GM20431 (cell line): ENCODE data around the gene CORO1C.

Experiments
- in situ Hi-C: fragments of 300-500 bp; cut with MseI, MboI; formaldehyde crosslinking; loops from one replicate; pipeline ENCODE4 v1.15.0; 2020; ENCODE audit warnings: low sequenced_read_pairs; ENCODE audit not compliant: unreplicated experiment

The CORO1C gene

DNA sequence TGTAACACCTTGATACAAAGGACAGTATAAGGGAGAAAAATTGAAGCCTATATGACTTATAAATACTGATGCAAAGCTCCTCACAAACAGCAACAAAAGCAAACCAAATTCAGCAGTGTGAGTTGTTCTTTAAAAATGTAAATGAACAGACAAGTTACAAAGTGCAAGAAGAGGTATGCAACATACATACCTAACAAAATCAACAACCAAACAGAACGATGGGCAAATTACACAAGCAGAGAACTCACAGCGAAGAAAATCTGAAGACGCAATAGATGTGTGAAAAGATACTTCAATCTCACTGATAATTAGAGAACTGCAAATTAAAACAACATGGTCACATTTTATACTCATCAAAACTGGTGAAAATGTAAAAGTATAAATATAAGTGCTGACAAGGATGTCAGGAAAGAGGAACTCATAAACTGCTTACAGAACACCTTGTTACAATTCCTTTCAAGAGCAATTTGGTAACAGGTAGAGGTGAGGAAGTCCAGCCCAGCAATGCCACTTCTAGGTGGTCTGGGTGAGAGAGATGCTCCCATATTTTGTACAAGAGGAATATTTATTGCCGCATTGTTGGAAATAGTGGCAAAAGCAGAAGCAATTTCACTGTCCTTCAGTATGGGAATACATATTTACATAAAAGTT is 47.3 kb downstream of the CORO1C start:
- in situ Hi-C loops = no loop called here

DNA sequence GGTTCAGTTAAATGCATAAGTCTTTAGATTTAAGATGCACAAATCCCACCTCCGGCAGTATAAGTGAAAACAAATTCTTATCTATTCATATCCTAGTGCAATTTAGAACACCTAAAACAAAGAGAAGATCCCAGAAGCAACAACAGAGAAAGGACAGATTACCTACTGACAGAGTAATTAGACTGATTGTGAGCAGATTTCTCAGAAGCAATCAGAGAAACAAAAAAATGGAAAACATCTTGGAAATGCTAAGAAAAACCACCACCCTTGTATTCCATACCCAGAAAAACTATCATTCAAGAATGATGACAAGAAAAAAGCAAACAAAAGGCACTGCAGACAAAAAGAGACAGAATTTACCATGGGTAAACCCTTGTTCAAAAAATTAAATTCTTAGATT is 50.0 kb downstream of the CORO1C start:
- in situ Hi-C loops = no loop called here

DNA sequence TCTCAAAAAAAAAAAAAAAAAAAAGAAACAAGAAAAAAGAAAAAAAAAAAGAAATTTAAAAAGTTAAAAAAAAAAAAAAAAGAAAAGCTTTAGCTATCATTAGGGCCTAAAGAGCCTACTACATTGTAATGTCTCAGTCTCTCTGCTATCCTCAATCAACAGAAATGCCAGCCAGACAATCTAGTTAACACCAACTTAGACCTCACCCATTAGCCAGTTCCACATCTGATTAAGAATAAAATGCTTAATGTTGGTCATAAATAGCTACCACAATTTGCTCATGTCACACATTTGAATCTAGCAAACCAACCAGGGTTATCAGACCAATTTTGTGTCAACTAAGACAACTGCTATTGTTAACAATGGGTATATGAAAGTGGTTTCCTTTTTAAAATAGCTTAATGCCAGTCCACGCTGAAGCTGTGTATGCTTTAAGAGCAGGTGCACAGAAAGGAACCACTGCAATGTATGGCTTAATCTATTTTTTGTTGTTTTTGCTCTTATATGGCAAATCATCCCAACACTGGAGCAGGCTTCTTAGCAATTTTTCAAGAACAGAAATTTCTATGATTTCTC is 52.1 kb downstream of the CORO1C start:
- in situ Hi-C loops = no loop called here

DNA sequence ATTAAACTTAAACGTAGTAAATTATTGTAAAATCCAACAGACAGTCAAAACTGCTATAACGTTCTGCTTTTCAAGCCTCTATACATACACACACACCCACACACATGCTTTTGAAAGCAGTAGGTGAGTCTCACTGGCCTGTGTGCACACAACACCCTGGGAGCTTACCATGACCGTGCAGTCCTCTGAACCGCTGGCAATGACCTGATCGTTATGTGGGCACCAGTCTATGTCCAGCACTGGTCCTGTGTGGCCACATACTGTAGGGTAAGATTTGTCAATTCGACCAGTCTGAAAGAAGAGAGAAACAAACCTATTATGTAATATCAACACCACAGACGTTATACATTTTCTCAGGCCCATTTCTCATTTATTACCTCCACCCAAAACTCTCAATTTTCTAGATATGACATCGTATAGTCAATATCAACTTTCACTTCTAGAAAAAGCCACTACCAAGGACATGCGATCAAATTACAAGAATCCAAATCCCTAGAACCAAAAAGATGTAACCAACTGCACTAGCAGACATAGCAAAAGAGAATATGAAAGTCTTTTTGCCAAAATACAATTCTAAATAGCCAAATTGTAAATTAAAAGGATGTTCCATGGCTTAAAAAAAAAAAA is 53.1 kb downstream of the CORO1C start:
- in situ Hi-C loops = no loop called here

DNA sequence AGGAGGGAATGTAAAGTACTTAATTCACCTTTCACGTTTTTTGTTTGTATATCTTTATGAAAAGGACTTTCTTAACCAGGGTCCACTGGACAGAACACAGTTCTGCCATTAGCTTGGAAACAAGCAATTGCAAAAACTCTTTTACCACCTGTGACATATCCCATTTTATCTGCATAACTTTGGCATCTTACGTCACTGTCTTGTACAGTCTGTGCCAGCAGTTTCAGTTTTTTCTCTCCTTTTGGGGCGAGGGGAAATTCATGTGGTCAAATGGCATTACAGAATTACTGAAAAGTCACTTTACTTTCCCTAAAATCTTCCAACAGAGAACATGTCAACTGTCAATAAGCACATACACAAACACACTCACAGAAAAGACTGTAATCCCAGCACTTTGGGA is 53.9 kb downstream of the CORO1C start:
- in situ Hi-C loops = no loop called here

DNA sequence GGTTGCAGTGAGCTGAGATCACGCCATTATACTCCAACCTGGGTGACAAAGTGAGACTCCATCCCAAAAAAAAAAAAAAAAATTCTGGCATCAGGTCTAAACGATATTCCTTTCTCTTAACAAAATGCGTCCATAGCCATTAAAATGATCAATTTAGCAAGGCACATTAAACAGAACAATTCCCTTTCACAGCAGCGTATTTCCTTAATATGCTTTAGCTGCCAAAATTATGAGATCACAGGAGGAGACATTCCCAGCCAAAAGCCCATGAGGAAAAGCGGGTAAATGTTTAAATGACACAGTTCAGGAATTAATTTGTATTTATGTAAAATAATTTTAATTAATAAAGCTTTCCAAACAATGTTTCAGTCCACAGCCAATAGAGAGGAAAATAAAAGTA is 54.6 kb downstream of the CORO1C start:
- in situ Hi-C loops = no loop called here

DNA sequence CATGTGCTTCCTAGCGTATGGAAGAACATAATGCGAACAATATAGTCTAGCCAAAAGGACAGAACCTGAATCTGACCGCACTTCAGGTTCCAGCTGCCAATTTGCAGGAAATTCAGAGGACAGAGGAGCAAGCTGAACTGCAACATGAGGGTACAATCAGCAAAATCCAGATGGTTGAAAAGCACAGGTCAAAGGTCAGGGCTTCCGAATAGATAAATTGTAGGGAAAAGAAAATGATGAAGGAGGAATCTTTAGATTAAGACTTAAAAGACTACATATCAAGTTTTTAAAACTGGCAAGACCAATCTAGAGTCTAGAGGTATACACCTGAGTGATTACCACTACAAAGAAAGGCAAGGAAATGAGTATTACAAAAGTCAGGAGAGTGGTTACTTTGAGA is 55.5 kb downstream of the CORO1C start:
- in situ Hi-C loops = no loop called here

DNA sequence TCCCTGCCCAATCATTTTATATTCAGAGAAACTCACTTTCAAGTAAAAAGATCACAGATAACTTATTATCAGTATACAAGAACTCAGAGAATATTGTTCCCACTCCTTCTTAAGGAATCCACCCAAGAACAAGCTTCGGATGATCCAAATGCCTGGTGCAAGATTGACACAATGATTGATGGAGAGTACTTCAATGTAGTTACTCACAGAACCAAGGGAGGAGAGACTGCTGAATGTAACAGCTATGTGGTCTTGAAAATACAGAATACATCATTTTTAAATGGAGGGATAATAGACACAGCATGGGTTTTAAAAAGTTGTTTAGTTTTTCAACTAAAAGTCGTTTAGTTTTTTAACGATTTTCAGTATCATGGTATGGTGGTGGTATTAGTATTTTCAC is 59.3 kb downstream of the CORO1C start:
- in situ Hi-C loops = loop anchor here (25.0 kb wide), 1 partner anchor 290 kb away; no protein-coding TSS in a partner anchor

DNA sequence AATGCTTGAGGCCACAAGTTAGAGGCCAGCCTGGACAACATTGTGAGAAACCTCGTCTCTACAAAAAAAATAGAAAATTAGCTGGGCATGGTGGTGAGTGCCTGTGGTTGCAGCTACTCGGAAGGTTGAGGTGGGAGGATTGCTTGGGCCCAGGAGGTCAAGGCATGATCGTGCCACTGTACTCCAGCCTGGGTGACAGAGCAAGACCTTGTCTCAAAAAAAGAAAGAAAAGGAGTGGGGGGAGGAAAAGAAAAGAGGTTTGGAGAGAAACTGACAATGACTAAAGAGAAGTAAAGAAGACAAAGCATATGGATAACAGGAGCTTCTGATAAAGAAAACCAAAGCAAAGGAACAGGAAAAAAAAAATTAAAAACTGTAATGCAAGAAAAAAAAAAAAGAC is 60.2 kb downstream of the CORO1C start:
- in situ Hi-C loops = loop anchor here (25.0 kb wide), 1 partner anchor 291 kb away; no protein-coding TSS in a partner anchor

DNA sequence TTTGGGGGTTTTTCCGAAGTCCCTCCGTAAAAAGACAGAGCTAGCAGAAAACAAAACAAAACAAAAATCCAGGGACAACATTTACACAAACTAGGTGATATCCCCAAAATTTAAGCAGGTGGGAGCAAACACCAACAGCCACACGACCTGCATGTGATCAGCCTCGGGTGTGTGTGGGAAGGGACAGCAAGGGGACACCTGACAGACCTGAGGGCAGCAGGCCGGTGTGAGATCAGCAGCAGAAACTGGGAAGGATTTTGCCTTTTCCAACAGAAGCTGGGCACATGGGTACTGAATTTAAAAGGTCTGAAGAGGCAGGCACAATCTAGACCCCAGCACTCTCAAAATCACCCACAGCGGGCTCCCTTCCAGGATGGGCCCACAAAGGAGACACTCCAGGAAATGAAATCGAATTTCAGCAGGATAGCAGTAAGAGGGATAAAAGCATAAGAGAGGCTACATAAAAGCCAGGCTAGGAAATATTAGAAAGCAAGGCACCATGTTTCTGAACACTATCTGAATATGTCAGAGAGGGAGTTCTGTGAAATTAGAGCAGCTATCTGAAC is 61.2 kb downstream of the CORO1C start:
- in situ Hi-C loops = loop anchor here (25.0 kb wide), 1 partner anchor 292 kb away; no protein-coding TSS in a partner anchor

DNA sequence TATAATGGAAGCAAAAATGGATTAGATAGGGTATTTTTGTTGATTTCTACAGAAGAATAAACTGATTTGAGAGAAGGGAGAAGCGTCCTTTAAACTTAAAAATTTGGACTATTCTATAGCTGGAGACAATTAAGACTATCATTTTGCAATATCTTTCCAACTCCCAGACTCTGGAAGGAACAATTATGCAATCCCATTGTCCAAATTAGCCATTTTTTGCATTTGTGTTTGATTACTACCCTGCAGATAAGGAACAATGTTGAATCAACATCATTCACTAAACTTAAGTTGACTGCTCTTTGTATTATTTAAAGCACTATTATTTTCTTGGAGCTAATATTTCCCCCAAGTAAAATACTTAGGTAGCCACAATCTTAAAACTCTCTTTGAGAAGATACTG is 62.8 kb downstream of the CORO1C start:
- in situ Hi-C loops = loop anchor here (10.0 to 25.0 kb wide), 2 partner anchors 136 to 294 kb away; no protein-coding TSS in a partner anchor

DNA sequence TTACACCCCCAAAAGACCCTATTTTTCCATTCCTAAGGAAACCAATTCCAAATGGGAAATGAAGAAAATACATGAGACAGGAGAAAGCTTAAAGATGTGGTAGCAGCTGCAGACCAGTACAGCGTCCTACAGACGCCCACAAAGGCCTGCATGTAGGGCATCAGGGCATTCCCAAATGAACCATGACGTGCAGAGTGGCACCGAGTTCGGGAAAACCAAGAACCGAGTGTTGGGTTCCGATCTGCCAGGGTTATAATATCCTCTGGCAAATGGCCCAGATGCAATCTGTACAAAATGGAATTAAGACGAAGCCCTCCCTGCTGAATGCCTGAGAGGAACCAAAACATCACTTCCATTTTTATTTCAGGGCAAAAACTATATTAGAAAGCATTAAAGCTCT is 63.3 kb downstream of the CORO1C start:
- in situ Hi-C loops = loop anchor here (10.0 to 25.0 kb wide), 2 partner anchors 137 to 294 kb away; no protein-coding TSS in a partner anchor

DNA sequence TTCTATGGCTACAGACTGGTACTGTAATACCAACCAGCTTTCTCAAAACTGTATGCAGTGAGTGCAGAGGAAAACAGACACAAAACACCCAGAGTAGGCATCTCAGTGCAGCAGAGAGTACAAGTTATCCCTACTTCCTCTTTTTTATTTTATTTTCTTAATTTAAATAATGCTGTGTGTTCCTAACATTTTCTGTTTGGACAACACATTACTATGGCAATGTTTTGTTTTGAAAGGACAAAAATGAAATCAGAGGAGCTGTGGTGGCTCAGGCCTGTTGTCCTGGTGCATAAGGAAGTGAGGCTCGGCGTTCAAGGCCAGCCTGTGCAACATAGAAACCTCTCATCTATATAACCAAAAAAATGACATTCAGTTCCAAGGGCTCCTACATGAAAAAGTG is 64.0 kb downstream of the CORO1C start:
- in situ Hi-C loops = loop anchor here (10.0 to 25.0 kb wide), 2 partner anchors 137 to 295 kb away; no protein-coding TSS in a partner anchor

DNA sequence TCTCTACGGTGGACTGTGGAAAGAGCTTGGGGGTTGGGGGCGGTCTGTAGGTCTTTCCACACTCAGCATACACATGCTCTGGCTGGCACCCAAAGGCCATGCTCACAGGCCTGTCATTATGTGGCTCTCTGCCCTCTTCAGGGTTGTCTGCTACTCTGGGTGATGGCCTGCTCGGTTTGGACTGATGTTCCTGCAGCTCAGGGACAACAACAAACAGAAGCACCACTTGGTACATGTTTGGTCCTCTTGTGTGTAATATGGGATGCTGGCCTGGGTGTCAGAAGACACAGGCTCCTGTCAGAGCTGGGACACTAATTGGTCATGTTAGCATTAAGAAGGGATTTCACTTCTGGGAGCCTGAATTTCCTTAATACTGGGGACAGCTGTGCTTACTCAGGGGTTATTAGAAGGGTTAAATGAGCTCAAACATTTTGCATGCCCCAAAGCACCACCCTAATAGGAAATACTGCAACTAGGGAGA is 64.9 kb downstream of the CORO1C start:
- in situ Hi-C loops = loop anchor here (10.0 to 25.0 kb wide), 2 partner anchors 138 to 296 kb away; no protein-coding TSS in a partner anchor

DNA sequence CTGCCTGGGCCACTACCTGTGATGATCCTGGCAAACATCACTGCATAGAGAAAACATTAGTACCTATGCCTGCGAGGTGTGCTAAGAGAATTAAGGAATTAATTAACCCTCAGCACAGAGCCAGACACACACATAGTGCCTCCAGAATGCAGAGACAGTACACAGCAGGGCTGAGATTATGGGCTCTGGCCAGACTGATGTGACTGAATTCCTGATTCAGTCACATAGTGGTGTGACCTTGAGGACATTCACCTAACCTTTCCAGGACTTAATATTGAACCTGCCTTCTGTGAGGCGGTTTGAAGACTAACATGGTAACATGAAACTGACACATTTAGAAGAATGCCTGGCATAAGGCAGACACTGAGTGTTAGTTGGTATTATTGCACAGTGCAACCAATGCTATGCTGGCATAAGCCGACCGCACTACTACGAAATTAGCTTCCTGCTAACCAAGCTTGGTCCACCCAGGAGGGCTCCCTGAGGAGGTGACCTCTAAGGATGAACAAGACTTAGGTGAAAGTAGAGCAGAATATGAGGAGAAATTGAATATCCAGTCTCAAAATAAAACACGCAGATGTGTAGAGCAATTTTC is 65.6 kb downstream of the CORO1C start:
- in situ Hi-C loops = loop anchor here (10.0 to 25.0 kb wide), 2 partner anchors 139 to 297 kb away; no protein-coding TSS in a partner anchor

DNA sequence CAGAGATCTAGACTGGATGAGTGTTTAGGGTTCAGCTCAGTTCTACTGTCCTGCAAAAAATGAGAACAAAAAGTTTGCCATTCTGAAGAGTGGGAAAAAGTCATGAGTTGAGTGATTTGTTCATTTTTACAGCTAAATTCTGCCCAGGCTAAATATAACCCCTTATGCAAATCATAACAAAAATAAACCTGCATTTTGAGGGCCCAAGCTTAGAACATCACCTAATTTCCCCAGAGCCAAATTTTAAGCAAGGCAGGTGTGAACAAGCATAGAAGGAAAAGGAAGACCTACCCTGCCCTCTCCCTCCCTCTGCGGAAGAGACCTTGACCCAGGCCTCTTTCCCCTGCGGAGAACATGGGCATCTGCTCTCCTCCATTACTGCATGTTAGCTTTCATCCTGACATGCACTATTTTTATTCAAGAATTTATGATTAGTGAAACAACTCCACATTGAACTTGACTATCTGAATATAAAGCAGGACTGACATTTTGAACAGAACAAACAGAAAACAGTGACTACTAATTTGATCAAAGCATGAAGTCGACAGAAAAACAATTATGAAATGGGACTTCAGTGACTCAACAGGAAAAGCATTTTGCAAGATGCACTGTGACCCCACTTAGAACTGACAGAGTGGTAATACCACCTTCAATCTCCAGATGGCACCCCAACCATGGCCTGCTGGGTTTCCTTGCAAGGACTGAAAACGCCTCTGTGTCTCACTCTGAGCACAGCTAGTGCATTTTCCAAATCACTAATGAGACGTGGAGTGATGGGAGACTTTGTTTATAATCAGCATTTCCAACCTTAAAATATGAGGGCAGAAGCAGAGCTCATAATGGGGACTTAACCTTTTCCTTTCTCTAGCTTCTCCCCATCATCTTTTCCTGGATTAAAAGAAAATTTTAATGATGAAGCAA is 66.7 kb downstream of the CORO1C start:
- in situ Hi-C loops = loop anchor here (10.0 to 25.0 kb wide), 2 partner anchors 140 to 298 kb away; no protein-coding TSS in a partner anchor

DNA sequence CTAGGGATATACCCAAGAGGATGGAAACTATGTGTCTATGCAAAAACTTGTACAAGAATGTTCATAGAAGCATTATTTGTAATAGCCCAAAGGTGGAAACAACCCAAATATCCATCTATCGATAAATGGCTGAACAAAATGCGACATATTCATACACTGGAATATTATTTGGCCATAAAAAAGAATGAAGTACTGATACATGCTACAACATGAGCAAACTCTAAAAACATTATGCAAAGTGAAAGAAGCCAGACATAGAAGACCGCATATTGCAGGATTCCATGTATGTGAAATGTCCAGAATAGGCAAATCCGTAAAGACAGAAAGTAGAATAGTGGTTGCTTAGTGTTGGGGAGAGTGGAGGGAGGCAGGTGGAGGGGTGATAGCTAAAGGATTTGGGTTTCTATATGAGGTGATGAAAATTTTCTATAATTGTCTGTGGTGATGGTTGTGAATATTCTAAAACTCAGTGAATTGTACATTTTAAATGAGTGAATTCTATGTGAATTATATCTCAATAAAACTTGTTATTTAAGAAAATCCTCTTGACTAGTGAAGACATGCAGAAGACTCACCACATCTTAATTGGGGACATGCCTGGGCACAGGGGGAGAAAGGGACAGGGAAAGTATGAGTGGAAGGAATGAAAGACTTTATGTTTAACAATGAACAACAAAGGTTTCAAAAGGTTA is 67.8 kb downstream of the CORO1C start:
- in situ Hi-C loops = loop anchor here (10.0 to 25.0 kb wide), 2 partner anchors 141 to 299 kb away; no protein-coding TSS in a partner anchor

DNA sequence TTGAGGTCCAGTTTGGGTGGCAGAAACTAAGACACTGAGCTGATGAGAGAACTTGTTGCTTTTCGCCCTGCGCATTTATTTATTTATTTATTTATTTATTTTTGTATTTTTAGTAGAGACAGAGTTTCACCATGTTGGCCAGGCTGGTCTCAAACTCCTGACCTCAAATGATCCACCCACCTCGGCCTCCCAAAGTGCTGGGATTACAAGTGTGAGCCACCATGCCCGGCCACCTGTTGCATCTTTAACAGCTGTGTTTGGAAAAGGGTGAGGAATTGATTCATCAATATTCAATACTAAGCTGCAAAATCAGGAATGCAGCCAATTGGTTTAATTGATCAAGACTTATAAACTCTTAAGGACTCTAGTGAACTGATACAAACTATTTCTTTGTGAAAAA is 73.2 kb downstream of the CORO1C start:
- in situ Hi-C loops = loop anchor here (25.0 kb wide), 1 partner anchor 304 kb away; no protein-coding TSS in a partner anchor
